Tibial artery (tissue), 4 donors: ENCODE measurements around the gene TMEM69.
A peak's percentile ranks its signal among the peaks of the same experiment; 100 is the strongest.
"Not testable (repeated sequence)": the region's sequence is repeated elsewhere in the genome, so short reads cannot be mapped to it uniquely, and the experiment has no call there.

Experiments used
- DNase-seq, 2 donors: peaks; one replicate each; pipeline ENCODE4 v3.0.0-alpha.2; 2019
- H3K27ac ChIP-seq, 2 donors: fragments of 200-600 bp; sonication (generic) in 1 of 2; 1 replicate in 1 of 2; 2 replicates in 1 of 2; pipeline ENCODE4 v1.5.1; 2018 to 2019; ENCODE audit warnings: mild to moderate bottlenecking in 1 of 2
- H3K27me3 ChIP-seq, 2 donors: fragments of 200-600 bp; sonication (generic) in 1 of 2; one replicate each; pipeline versions ENCODE4 v1.5.1 to v1.6.0; 2016 to 2019
- H3K36me3 ChIP-seq, 3 donors: fragments of 200-600 bp; sonication (generic) in 2 of 3; one replicate each; pipeline ENCODE4 v1.5.1; 2016 to 2019; ENCODE audit warnings: mild to moderate bottlenecking in 2 of 3
- H3K4me1 ChIP-seq, 4 donors: fragments of 200-600 bp; sonication (generic) in 2 of 4; 1 replicate in 3 of 4; 2 replicates in 1 of 4; pipeline ENCODE4 v1.5.1; 2016 to 2019
- H3K4me3 ChIP-seq, 2 donors: fragments of 200-600 bp; sonication (generic) in 1 of 2; 1 replicate in 1 of 2; 2 replicates in 1 of 2; pipeline ENCODE4 v1.5.1; 2018 to 2019; ENCODE audit warnings: mild to moderate bottlenecking in 2 of 2
- H3K9me3 ChIP-seq, 3 donors: fragments of 200-600 bp; sonication (generic) in 1 of 3; one replicate each; pipeline ENCODE4 v1.5.1; 2016 to 2019
- intact Hi-C: fragments of 100-400 bp; cut with DNase I; formaldehyde crosslinking; loops from one replicate; pipeline ENCODE4 v1.15.0; 2023; ENCODE audit warnings: low total_unique reads
- TF ChIP-seq, protein P1 (sequence below), 2 experiments: fragments of 200-600 bp in 1 of 2; fragments of 450-650 bp in 1 of 2; IDR thresholded peaks; one replicate each; pipeline ENCODE4 v1.5.1; 2017 to 2019; ENCODE audit warnings: antibody characterized with exemption in 2 of 2, mild to moderate bottlenecking in 1 of 2, moderate library complexity in 1 of 2

The TMEM69 gene

DNA sequence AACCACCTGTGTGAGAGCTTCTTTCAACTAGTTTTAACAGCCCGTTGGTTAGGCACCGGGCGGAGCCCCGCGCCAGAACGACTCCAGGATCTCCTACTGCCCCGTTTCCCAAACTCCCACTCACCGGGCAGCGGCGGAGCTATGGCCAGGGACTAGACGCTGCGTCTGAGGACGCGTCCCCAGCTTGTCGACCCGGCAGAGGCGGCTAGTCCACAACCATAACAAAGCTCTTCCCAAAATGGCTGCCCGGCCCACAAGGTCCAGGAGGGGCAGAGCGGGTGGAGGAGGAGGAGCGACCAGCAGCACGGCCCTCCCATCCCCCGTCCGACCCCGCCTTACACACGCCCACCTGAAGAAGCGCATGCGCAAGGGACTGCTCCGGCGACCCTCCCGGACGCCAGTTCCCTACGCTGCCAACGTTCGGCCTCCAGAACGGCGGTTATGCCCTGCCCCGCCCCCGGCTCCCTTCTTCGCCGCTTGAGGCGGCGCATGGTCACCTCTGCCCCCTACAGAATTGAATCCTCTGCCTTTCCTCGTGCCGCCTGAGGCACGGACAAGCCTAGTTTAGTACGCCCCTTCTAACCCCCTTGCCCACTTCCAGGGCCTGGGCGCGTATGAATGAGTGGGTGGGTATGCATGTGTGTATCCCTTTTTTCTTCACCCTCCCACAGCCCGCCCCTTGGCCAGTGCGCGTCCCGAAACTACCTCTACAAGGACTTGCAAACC is 1.5 kb upstream of the TMEM69 start, which contains the start of gene GPBP1L1:
TSS of gene GPBP1L1 (minus strand) at position 246 of the 726 bp plus-strand sequence. CDS start 27,446 bp downstream, outside the sequence.
- H3K9me3 ChIP-seq = no peaks in the 10 kb centered on the region
- H3K27me3 ChIP-seq = no peaks in the 10 kb centered on the region
- H3K4me1 ChIP-seq = peaks cover 0 to 53% (median 24%) of the 10 kb centered on the region in 4 donors
- TF ChIP-seq, protein P1, sequence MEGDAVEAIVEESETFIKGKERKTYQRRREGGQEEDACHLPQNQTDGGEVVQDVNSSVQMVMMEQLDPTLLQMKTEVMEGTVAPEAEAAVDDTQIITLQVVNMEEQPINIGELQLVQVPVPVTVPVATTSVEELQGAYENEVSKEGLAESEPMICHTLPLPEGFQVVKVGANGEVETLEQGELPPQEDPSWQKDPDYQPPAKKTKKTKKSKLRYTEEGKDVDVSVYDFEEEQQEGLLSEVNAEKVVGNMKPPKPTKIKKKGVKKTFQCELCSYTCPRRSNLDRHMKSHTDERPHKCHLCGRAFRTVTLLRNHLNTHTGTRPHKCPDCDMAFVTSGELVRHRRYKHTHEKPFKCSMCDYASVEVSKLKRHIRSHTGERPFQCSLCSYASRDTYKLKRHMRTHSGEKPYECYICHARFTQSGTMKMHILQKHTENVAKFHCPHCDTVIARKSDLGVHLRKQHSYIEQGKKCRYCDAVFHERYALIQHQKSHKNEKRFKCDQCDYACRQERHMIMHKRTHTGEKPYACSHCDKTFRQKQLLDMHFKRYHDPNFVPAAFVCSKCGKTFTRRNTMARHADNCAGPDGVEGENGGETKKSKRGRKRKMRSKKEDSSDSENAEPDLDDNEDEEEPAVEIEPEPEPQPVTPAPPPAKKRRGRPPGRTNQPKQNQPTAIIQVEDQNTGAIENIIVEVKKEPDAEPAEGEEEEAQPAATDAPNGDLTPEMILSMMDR (IDR thresholded peaks at IDR 0.05) = no peak
- H3K36me3 ChIP-seq = peaks cover 0 to 6% (median 0%) of the 10 kb centered on the region in 3 donors
- H3K4me3 ChIP-seq = peak within 1 kb of the TSS; percentile 81 to 84
- peak; percentile 96 to 99 for DNase-seq
- peak within 1 kb of the TSS; percentile 93 to 96 for H3K27ac ChIP-seq
- intact Hi-C loops = no loop called here

GRCh38 chr1:45687014-45687753 is 797 bp upstream of the TMEM69 start:
- peak overlapping the region; percentile 81 to 84 for H3K4me3 ChIP-seq
- intact Hi-C loops = no loop called here
- no peaks in the 10 kb centered on the region for H3K9me3 ChIP-seq
- peak; percentile 98 to 99 for DNase-seq
- no peaks in the 10 kb centered on the region for H3K27me3 ChIP-seq
- H3K36me3 ChIP-seq = peaks cover 0 to 8% (median under 1%) of the 10 kb centered on the region in 3 donors
- H3K4me1 ChIP-seq = peaks cover 0 to 46% (median 17%) of the 10 kb centered on the region in 4 donors
- TF ChIP-seq, protein P1 (IDR thresholded peaks at IDR 0.05) = no peak
- H3K27ac ChIP-seq = peak overlapping the region; percentile 93 to 96

GRCh38 chr1:45693811-45694210 is 5.8 kb downstream of the TMEM69 start:
- Histone ChIP-seq H3K36me3 (peaks cover 29 to 62% (median 35%) of the 10 kb centered on the region in 3 donors), H3K4me1 (peaks cover 0 to 10% (median 9%) of the 10 kb centered on the region in 4 donors)
- H3K9me3 ChIP-seq, H3K27ac ChIP-seq, H3K27me3 ChIP-seq, DNase-seq, intact Hi-C loops, H3K4me3 ChIP-seq: not testable (repeated sequence)

GRCh38 chr1:45694823-45695222 is 6.8 kb downstream of the TMEM69 start:
- Histone ChIP-seq H3K27ac (no peak overlapping the region), H3K4me3 (no peak overlapping the region), H3K4me1 (peaks cover 0 to under 1% (median 0%) of the 10 kb centered on the region in 4 donors), H3K27me3 (no peaks in the 10 kb centered on the region), H3K36me3 (peaks cover 29 to 72% (median 35%) of the 10 kb centered on the region in 3 donors), H3K9me3 (no peaks in the 10 kb centered on the region)
- DNase-seq = no peak
- intact Hi-C loops = no loop called here
- TF ChIP-seq, protein P1 (IDR thresholded peaks at IDR 0.05) = no peak

DNA sequence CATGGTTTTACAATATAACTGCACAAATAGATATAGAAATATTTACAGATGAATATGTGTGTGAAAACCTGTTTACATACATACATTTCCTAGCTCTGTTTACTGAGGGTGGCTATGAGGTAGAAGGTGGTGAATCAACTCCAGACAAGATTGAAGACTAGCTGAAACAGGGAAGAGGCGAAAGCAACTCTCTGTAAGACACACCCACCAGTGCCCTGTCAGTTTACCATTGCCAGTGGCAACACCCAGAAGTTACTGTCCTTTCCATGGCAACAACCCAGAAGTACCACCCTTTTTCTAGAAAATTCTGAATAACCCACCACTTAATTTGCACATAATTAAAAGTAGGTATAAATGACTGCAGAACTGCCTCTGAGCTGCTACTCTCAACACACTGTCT is 16.7 kb downstream of the TMEM69 start:
- Histone ChIP-seq H3K4me3 (no peak overlapping the region), H3K36me3 (peaks cover 20 to 51% (median 35%) of the 10 kb centered on the region in 3 donors), H3K27ac (no peak overlapping the region), H3K27me3 (no peaks in the 10 kb centered on the region), H3K9me3 (no peaks in the 10 kb centered on the region), H3K4me1 (no peaks in the 10 kb centered on the region)
- intact Hi-C loops = no loop called here
- TF ChIP-seq, protein P1 (IDR thresholded peaks at IDR 0.05) = no peak
- DNase-seq = no peak

DNA sequence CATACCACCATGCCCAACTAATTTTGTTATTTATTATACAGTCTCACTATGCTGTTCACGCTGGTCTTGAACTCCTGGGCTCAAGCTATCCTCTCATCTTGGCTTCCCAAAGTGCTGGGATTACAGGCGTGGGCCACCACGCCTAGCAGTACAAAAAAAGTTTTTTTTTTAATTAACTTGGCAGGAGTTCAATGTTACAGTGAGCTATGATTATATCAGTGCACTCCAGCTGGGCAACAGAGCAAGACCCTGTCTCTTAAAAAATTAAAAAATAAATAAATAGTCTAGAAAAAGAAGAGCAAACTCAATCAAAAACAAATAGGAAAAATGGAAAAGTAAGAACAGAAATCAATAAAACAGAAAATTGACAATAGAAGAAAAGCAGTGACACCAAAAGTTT is 25.7 kb downstream of the TMEM69 start:
- no peaks in the 10 kb centered on the region for H3K4me1 ChIP-seq
- H3K4me3 ChIP-seq = no peak overlapping the region
- no peak for DNase-seq
- TF ChIP-seq, protein P1 (IDR thresholded peaks at IDR 0.05) = no peak
- no peaks in the 10 kb centered on the region for H3K9me3 ChIP-seq
- intact Hi-C loops = no loop called here
- H3K36me3 ChIP-seq = peaks cover 11 to 75% (median 20%) of the 10 kb centered on the region in 3 donors
- H3K27me3 ChIP-seq = no peaks in the 10 kb centered on the region
- no peak overlapping the region for H3K27ac ChIP-seq
